ENCODE results near the gene SULF2.

SULF2 gene

DNA sequence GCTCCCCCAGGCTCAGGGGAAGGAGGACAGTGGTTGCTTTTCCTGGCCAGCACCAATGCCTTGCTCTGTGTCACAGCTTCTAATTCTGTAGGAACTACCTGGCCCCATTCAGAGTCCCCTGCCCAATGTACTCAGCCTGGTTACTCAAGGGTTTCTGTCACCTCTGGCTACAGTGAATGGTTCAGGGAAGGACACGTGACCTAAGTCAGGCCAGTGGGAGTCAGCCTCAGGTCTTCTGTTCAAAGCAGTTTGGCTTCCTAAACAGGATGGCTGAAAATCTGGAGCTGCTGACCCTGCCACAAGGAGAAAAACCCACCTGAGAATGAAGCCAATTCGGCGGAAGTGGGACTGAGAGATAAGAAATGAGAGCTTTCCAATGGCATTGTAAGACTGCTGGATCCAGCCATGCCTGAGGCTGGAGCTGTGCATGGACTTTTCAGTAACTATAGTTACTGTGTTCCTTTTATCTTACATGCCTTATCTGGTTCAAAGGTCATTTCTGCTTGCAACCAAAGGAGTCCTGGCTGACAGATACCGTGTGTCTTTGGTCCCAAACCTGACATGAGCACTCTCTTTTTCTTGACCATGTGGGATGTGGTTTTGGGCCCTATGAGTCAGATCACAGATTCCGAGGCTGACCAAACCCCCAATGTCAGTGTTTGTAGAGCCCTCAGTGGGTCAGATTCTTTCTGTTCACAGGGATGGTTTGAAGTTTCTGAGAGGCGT lies 104.3 kb downstream of the SULF2 start:
- no peak overlapping the region for H3K4me3 ChIP-seq (ENCODE audit: low read depth, low read length)
- TF ChIP-seq, protein P1, sequence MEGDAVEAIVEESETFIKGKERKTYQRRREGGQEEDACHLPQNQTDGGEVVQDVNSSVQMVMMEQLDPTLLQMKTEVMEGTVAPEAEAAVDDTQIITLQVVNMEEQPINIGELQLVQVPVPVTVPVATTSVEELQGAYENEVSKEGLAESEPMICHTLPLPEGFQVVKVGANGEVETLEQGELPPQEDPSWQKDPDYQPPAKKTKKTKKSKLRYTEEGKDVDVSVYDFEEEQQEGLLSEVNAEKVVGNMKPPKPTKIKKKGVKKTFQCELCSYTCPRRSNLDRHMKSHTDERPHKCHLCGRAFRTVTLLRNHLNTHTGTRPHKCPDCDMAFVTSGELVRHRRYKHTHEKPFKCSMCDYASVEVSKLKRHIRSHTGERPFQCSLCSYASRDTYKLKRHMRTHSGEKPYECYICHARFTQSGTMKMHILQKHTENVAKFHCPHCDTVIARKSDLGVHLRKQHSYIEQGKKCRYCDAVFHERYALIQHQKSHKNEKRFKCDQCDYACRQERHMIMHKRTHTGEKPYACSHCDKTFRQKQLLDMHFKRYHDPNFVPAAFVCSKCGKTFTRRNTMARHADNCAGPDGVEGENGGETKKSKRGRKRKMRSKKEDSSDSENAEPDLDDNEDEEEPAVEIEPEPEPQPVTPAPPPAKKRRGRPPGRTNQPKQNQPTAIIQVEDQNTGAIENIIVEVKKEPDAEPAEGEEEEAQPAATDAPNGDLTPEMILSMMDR (IDR thresholded peaks at IDR 0.05; ENCODE audit: borderline replicate concordance, insufficient read depth, low read depth, low read length) = no peak

DNA sequence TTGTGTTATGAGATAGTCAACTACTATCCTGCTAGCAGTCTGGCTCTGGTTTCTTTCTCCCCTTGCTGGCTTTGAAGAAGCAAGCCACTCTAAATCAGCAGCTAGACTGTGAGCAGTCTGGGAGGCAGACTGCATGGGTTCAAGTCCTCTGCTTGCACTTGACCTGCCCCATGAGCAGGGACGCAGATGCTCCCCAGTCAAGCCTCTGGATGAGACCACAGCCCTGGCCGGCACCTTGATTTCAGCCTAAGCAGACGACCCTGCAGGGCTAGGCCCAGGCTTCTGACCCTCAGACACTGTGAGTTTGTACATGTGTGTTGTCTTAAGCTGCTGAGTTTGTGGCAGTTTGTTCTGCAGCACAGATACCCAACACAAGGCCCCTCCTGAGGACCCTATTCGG lies 105.8 kb downstream of the SULF2 start:
- TF ChIP-seq, protein P1 (IDR thresholded peaks at IDR 0.05; ENCODE audit: borderline replicate concordance, insufficient read depth, low read depth, low read length) = no peak
- H3K4me3 ChIP-seq (ENCODE audit: low read depth, low read length) = no peak overlapping the region

DNA sequence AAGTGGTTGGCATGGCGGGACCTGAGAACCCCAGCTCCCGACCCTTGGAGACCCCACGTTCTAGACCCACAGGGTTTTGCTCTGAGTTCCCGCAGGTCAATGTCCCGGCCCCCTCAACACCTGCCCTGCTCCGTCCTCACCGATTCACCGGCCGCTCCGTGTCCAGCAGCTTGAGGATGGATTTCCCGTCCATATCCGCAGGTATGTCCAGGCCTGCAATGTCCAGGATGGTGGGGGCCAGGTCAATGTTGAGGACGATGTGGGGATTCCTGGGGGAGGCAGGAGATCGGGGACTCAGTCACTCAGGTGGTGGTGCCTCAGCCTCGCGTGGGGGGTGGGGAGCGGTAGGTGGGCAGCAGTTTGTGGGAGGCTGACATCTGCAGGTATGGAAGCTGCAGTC lies 106.7 kb downstream of the SULF2 start:
- TF ChIP-seq, protein P1 (IDR thresholded peaks at IDR 0.05; ENCODE audit: borderline replicate concordance, insufficient read depth, low read depth, low read length) = no peak
- H3K4me3 ChIP-seq (ENCODE audit: low read depth, low read length) = no peak overlapping the region

DNA sequence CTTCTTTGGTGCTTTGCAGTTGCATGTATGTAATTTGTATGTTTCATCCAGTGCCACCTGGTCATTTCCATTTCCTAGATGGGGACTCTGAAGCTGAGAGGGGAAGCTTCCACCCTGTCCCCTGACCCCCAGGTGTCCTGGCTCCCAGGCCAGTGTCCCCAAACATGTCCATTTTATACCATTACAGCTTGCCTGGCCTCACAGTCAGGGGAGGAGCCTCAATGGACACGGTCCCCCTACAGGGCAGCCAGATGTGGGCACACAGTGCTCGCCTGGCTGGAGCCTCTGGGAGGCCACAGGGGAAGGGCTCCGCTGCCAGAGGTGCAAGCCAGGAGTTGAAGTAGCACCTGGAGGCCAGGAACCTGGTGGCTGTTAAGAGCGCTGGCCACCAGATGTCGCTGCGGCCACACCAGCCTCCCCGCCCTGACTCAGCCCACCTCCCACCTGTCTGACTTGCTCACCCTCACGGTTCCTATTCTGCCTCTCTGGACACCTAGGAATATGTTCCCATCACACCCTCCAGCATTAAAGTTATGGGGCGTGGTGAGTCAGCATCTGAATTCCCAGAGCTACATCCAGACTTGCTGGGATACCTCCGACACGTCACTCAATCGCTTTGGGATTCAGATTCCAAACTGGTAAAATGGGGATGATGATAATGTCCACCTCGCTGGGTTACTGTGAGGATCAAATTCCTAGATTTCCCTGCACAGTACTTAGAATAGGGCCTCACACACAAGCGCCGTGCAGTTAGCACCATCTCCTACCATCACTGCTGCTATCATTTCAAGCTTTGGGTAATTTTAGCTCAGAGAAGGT lies 107.4 kb downstream of the SULF2 start:
- TF ChIP-seq, protein P1 (IDR thresholded peaks at IDR 0.05; ENCODE audit: borderline replicate concordance, insufficient read depth, low read depth, low read length) = peak; percentile 95
- no peak overlapping the region for H3K4me3 ChIP-seq (ENCODE audit: low read depth, low read length)

DNA sequence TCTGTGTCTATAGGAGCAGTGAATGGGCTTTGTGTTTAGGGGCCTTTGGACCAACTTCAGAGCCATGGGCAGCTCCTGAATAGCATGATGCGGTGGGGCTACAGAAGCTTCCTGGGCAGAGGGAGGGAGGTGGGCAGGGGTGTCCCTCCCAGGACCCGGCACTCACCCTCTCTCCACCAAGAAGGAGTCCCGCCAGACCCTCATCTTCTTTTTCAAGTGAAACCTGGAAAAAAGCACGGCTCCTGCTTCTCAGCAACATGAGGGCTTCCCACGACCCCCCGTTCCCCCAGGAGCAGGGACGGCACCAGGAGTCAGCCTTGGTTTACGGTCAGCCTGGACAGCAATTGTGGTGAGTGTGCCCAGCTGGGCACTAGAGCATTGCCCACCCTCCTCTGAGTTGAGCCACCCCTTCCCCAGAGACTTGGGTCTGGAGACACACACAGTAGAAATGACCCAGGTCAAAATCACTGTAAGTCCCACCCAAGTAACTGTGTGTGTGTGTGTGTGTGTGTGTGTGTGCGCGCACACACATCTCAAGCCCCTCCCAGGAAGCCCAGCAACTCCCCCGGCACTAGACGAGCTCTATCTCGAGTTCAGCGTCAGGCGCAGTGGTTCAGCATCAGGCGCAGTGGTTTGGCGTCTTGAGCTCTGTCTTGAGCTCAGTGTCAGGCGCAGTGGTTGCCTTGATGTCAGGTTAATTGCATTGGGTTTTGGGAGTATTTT lies 108.2 kb downstream of the SULF2 start:
- TF ChIP-seq, protein P1 (IDR thresholded peaks at IDR 0.05; ENCODE audit: borderline replicate concordance, insufficient read depth, low read depth, low read length) = no peak
- no peak overlapping the region for H3K4me3 ChIP-seq (ENCODE audit: low read depth, low read length)

DNA sequence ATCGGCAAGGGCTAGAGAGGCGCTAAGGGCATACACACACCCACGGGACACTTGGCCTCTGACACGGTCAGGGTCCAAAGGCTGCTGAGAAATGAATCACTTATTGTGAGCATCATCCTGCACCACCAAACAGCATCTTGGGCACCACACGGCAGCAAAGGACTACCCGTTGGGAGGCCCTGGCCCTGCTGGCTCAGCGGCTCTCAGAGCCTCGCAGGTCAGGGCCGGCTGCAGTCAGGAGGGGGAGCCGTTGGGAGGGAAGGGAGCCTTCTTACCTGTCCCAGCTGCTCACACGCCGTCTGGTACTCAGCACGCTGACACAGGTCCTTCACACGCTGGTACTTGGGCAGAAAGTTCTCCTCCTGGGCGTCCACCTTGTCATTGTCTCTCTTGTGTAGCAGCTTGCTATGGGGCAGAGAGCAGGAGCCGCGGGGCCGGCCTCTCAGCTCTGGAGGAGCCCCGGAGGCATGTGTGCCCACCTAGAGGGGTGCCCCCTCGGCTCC lies 109.0 kb downstream of the SULF2 start:
- no peak overlapping the region for H3K4me3 ChIP-seq (ENCODE audit: low read depth, low read length)
- TF ChIP-seq, protein P1 (IDR thresholded peaks at IDR 0.05; ENCODE audit: borderline replicate concordance, insufficient read depth, low read depth, low read length) = no peak

Measured in GM12875 (cell line).